Stomach smooth muscle (tissue), 2 donors: ENCODE measurements around the gene BPIFB2.

Experiments
- H3K27ac ChIP-seq: one replicate; pipeline ENCODE4 v1.7.0; 2013; ENCODE audit warnings: mild to moderate bottlenecking, low read length, inconsistent platforms
- H3K27me3 ChIP-seq, 2 donors: one replicate each; pipeline ENCODE4 v1.7.0; 2013; ENCODE audit warnings: low read length in 2 of 2; ENCODE audit not compliant: insufficient read depth in 2 of 2, control insufficient read depth in 1 of 2
- H3K36me3 ChIP-seq, 2 donors: one replicate each; pipeline ENCODE4 v1.7.0; 2013; ENCODE audit warnings: low read length in 2 of 2; ENCODE audit not compliant: control insufficient read depth in 2 of 2, insufficient read depth in 2 of 2
- H3K4me1 ChIP-seq: one replicate; pipeline ENCODE4 v1.7.0; 2013; ENCODE audit warnings: low read length; ENCODE audit not compliant: control insufficient read depth, insufficient read depth
- H3K4me3 ChIP-seq, 2 donors: one replicate each; pipeline ENCODE4 v1.7.0; 2013; ENCODE audit warnings: low read length in 2 of 2
- H3K9ac ChIP-seq, 2 donors: one replicate each; pipeline ENCODE4 v1.7.0; 2013; ENCODE audit warnings: low read length in 2 of 2, mild to moderate bottlenecking in 1 of 2
- H3K9me3 ChIP-seq, 2 donors: one replicate each; pipeline ENCODE4 v1.7.0; 2013; ENCODE audit warnings: low read length in 2 of 2; ENCODE audit not compliant: control insufficient read depth in 2 of 2
- donor health status: healthy.
- donor health status: Pancreatic carcinoma.

BPIFB2 gene

GRCh38 chr20:33054381-33054780, 46.9 kb downstream of the BPIFB2 start:
- Histone ChIP-seq H3K36me3 (no peaks in the 10 kb centered on the region), H3K27me3 (peaks cover 0 to 3% of the 10 kb centered on the region in 2 donors), H3K9me3 (no peaks in the 10 kb centered on the region), H3K9ac (no peak overlapping the region), H3K27ac (no peak overlapping the region), H3K4me3 (no peak overlapping the region), H3K4me1 (no peaks in the 10 kb centered on the region)

GRCh38 chr20:33054791-33055190, 47.3 kb downstream of the BPIFB2 start:
- no peak overlapping the region for H3K27ac ChIP-seq
- no peaks in the 10 kb centered on the region for H3K9me3 ChIP-seq
- H3K27me3 ChIP-seq = peaks cover 0 to 3% of the 10 kb centered on the region in 2 donors
- no peaks in the 10 kb centered on the region for H3K4me1 ChIP-seq
- H3K4me3 ChIP-seq = no peak overlapping the region
- H3K36me3 ChIP-seq = no peaks in the 10 kb centered on the region
- no peak overlapping the region for H3K9ac ChIP-seq

GRCh38 chr20:33059136-33059535, 51.6 kb downstream of the BPIFB2 start:
- Histone ChIP-seq H3K27me3 (no peaks in the 10 kb centered on the region), H3K36me3 (no peaks in the 10 kb centered on the region), H3K9ac (no peak overlapping the region), H3K9me3 (no peaks in the 10 kb centered on the region), H3K4me1 (no peaks in the 10 kb centered on the region), H3K27ac (no peak overlapping the region), H3K4me3 (no peak overlapping the region)

GRCh38 chr20:33059741-33060390, 52.4 kb downstream of the BPIFB2 start:
- H3K27ac ChIP-seq = no peak overlapping the region
- H3K27me3 ChIP-seq = no peaks in the 10 kb centered on the region
- no peaks in the 10 kb centered on the region for H3K4me1 ChIP-seq
- H3K9ac ChIP-seq = no peak overlapping the region
- no peaks in the 10 kb centered on the region for H3K36me3 ChIP-seq
- no peak overlapping the region for H3K4me3 ChIP-seq
- H3K9me3 ChIP-seq = no peaks in the 10 kb centered on the region

- Histone ChIP-seq H3K36me3 (no peaks in the 10 kb centered on the region), H3K9me3 (no peaks in the 10 kb centered on the region), H3K4me3 (no peak overlapping the region), H3K27me3 (no peaks in the 10 kb centered on the region), H3K4me1 (no peaks in the 10 kb centered on the region), H3K9ac (no peak overlapping the region), H3K27ac (no peak overlapping the region)
These were observed 54.1 kb downstream of the BPIFB2 start for GRCh38 chr20:33061658-33062028.

GRCh38 chr20:33062105-33062824, 54.8 kb downstream of the BPIFB2 start:
- H3K4me3 ChIP-seq = no peak overlapping the region
- no peaks in the 10 kb centered on the region for H3K4me1 ChIP-seq
- no peak overlapping the region for H3K27ac ChIP-seq
- no peaks in the 10 kb centered on the region for H3K27me3 ChIP-seq
- H3K9ac ChIP-seq = no peak overlapping the region
- no peaks in the 10 kb centered on the region for H3K9me3 ChIP-seq
- no peaks in the 10 kb centered on the region for H3K36me3 ChIP-seq

GRCh38 chr20:33062825-33063149, 55.3 kb downstream of the BPIFB2 start:
- Histone ChIP-seq H3K27ac (no peak overlapping the region), H3K27me3 (no peaks in the 10 kb centered on the region), H3K9ac (no peak overlapping the region), H3K36me3 (no peaks in the 10 kb centered on the region), H3K9me3 (no peaks in the 10 kb centered on the region), H3K4me3 (no peak overlapping the region), H3K4me1 (no peaks in the 10 kb centered on the region)

GRCh38 chr20:33063271-33063670, 55.8 kb downstream of the BPIFB2 start:
- Histone ChIP-seq H3K4me3 (no peak overlapping the region), H3K4me1 (no peaks in the 10 kb centered on the region), H3K9me3 (no peaks in the 10 kb centered on the region), H3K36me3 (no peaks in the 10 kb centered on the region), H3K27ac (no peak overlapping the region), H3K27me3 (no peaks in the 10 kb centered on the region), H3K9ac (no peak overlapping the region)

- Histone ChIP-seq H3K9me3 (no peaks in the 10 kb centered on the region), H3K27me3 (no peaks in the 10 kb centered on the region), H3K27ac (no peak overlapping the region)
These were observed 57.2 kb downstream of the BPIFB2 start for GRCh38 chr20:33064572-33065287.

GRCh38 chr20:33065785-33066184, 58.3 kb downstream of the BPIFB2 start:
- Histone ChIP-seq H3K27ac (no peak overlapping the region), H3K36me3 (no peaks in the 10 kb centered on the region), H3K9me3 (no peaks in the 10 kb centered on the region), H3K27me3 (no peaks in the 10 kb centered on the region), H3K4me1 (no peaks in the 10 kb centered on the region), H3K4me3 (no peak overlapping the region), H3K9ac (no peak overlapping the region)

More at GRCh38 chr20:33064572-33065287, 57.2 kb downstream of the BPIFB2 start:
- no peak overlapping the region for H3K9ac ChIP-seq
- no peak overlapping the region for H3K4me3 ChIP-seq
- no peaks in the 10 kb centered on the region for H3K36me3 ChIP-seq
- no peaks in the 10 kb centered on the region for H3K4me1 ChIP-seq

GRCh38 chr20:33067806-33068205, 60.3 kb downstream of the BPIFB2 start:
- no peaks in the 10 kb centered on the region for H3K4me1 ChIP-seq
- no peak overlapping the region for H3K4me3 ChIP-seq
- H3K9ac ChIP-seq = no peak overlapping the region
- H3K36me3 ChIP-seq = no peaks in the 10 kb centered on the region
- no peak overlapping the region for H3K27ac ChIP-seq
- peaks cover 2% of the 10 kb centered on the region in 2 donors for H3K27me3 ChIP-seq
- peaks cover 0 to 5% of the 10 kb centered on the region in 2 donors for H3K9me3 ChIP-seq
